Stimulated activated naive CD4-positive, alpha-beta T cell treated with Interleukin-2 at 50 U/mL for 16 hours (primary cell): Measurements from ENCODE around the gene SCN2A.
"Not testable (repeated sequence)": the region's sequence is repeated elsewhere in the genome, so short reads cannot be mapped to it uniquely, and the experiment has no call there.

Experiments used
- DNase-seq: peaks from one replicate; lab custom pipeline; 2025; lab: John Stamatoyannopoulos, UW

Gene SCN2A

DNA sequence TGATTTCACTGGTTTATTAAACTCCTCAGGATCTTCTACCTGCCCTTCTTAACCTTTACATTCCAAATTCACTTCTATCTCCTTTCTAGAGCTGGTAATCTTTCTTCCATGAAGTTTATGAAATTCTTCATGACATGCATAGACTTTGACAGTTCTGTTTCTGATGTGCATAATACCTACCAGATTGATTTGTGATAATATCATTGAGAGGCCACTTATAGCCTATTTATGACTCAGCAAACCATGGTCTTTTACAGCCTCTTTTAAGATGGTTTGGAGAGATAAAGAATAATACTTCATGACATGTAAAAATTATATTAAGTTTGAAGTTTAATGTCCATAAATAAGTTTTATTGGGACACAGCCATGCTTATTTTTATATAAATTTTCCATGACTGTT is 14.0 kb downstream of the SCN2A start:
- DNase-seq: no peak

DNA sequence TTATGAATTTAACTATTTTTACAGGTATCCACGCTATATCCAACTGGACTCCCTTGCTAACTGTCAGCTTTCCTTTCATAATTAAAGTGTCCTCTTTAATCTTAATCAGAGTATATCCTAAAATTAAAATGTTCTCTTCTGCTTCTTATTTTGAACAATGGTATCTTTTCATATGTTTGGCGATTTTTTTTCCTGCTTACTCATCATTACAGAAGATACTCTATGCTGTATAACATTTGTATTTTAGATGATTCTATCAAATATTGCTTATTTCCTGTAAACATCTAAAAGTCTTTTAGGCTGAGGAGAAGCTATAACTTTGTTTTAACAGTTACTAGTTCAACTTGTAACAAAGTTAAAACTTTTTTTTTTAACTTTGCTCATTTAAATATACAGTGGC is 17.4 kb downstream of the SCN2A start:
- no peak for DNase-seq

- not testable (repeated sequence) for DNase-seq
Measured at GRCh38 chr2:165260347-165260746, 21.1 kb downstream of the SCN2A start.

GRCh38 chr2:165268754-165269153 is 29.5 kb downstream of the SCN2A start:
- no peak for DNase-seq

GRCh38 chr2:165273176-165273575 is 34.0 kb downstream of the SCN2A start:
- DNase-seq: no peak

- no peak for DNase-seq
Measured at GRCh38 chr2:165274698-165275097, 35.5 kb downstream of the SCN2A start.

DNA sequence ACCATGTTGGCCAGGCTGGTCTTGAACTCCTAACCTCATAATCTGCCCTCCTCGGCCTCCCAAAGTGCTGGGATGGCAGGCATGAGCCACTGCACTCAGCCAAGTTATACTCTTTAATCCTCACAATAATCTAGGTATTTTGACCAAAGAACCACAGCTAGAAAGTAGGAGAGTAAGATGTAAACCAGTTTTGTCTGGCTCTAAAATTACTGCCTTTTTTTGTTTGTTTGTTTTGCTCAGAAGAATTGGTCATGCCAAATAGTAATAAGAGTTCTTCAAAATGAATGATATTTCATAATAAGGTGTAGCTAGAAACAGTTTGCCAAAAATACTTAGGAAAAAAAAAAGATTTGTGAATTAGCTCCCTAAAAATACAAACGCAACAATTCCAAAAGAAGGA is 36.7 kb downstream of the SCN2A start:
- no peak for DNase-seq

- no peak for DNase-seq
Measured at GRCh38 chr2:165277295-165277694, 38.1 kb downstream of the SCN2A start.

DNA sequence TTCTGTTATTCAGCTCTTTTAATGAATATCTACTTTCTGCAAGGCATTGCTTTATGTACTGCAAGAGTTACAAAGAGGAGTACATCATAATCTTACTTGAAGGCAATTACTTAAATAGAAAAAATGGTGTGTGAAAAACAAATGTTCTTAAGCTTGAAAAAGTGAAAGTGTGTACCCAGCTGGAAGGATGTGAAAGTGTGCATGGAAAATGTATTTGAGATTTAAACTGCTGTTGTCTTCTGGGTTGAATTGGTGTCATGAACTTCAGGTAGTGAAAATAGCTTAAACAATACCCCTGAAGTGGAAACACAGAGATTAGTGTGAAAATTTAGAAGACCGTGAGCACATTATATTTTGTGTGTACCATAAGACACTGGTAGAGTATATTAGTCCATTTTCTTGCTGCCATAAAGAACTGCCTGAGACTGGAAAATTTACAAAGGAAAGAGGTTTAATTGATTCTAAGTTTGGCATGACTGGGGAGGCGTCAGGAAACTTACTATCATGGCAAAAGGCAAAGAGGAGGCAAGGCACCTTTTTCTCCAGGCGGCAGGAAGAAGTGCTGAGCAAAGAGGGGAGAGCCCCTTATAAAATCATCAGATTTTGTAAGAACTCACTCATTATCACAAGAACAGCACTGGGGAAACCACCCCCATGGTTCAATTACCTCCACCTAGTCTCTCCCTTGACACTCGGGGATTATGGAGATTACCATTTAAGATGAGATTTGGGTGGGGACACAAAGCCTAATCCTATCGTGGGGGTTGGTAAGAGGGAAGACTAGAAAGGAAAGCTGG is 38.8 kb downstream of the SCN2A start:
- DNase-seq: no peak

- no peak for DNase-seq
Measured at GRCh38 chr2:165280356-165280755, 41.1 kb downstream of the SCN2A start.

DNA sequence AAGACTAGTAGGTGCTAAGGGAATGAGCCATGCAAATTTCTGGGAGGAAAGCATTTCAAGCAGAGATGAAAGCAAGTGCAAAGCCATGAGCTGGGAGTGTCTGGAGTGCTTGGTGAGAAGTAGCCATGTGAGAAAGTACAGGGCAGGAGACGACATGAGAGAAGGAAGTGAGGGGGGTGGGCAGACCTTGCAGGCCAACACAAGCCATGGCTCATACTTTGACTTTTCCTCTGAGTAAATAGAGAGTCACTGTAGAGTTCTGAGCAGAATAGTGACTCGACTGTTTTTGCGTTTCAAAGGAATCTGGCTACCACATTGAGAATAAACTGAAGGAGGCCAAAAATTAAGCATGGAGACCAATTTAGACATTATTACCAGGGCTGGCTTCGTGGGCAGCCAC is 42.2 kb downstream of the SCN2A start:
- no peak for DNase-seq

- no peak for DNase-seq
Measured at GRCh38 chr2:165283342-165283741, 44.1 kb downstream of the SCN2A start.

- no peak for DNase-seq
Measured at GRCh38 chr2:165287094-165287778, 48.0 kb downstream of the SCN2A start.

DNA sequence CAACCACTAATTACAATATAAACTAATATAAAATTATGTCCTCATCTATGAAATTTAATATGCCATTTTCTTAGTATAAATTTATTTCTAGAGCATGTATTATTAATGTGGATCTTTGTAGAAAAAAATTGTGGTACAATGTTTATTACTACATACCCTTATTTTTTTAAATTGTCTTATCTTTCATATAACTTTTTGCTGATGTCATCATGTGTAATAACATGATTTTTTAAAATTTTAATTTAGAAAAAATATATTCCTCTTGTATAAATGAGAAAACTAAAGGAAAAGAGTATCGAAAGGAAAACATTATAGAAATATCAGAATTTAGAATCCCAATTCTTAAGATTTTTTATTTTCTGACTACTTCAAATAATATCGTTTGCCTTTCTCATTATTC is 49.9 kb downstream of the SCN2A start:
- DNase-seq: no peak

DNA sequence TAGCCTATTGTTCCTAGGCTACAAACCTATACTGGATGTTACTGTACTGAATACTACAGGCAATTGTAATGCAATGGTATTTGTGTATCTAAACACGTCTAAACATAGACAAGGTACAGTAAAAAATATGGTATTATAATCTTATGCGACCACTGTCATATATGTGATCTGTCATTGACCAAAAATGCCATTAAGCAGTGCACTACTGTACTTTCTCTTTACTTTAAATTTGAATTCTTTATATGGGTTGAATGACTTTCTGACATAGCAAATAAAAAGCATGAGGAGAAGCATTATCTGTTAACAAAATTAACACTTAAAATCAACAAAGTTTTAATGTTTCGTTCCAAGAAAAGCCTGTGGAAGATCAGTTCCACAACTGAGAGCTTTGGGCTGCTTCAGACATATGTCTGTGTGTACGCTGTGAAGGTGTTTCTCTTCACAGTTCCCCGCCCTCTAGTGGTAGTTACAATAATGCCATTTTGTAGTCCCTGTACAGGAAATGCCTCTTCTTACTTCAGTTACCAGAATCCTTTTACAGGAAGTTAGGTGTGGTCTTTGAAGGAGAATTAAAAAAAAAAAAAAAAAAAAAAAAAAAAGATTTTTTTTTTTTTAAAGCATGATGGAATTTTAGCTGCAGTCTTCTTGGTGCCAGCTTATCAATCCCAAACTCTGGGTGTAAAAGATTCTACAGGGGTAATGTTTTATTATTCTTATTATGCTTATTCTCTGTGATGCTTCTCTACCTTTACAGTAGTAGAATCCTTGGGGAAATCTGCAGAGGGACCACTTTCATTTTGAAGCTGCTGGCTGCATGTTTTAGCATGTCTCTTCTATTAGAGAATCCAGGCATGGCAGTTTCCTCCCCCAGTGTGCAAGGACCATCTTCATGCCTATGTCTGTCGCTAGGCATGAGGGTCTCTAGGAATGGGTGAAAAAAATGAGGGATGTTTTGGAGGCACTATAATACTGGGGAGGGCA is 54.5 kb downstream of the SCN2A start:
- no peak for DNase-seq

- no peak for DNase-seq
Measured at GRCh38 chr2:165294912-165295311, 55.7 kb downstream of the SCN2A start.

GRCh38 chr2:165295643-165296042 is 56.4 kb downstream of the SCN2A start:
- DNase-seq: no peak

GRCh38 chr2:165305391-165306096 is 66.3 kb downstream of the SCN2A start:
- no peak for DNase-seq

GRCh38 chr2:165307317-165307716 is 68.1 kb downstream of the SCN2A start:
- DNase-seq: no peak

DNA sequence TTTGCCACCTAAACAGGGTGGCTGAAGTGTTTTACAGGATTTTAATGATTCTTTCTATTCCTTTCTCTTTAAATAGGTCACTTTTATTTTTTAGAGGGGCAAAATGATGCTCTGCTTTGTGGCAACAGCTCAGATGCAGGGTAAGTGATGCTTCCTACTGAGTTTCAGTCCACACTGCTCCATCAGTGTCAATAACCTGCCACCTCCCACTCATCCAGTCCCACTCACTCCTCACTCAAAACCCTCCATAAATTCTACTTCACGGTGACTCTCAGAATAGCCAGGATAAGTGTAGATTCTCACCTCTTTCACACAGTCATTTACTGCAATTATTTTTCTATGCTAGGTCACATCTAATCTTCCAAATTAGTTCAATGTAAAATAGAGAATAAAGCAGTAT is 72.7 kb downstream of the SCN2A start:
- no peak for DNase-seq

GRCh38 chr2:165312999-165313398 is 73.8 kb downstream of the SCN2A start:
- no peak for DNase-seq

- DNase-seq: no peak
Measured at GRCh38 chr2:165313509-165313908, 74.3 kb downstream of the SCN2A start.
